AG09309 (cell line): Measurements from ENCODE around the gene ABHD10.

Source experiments
- DNase-seq: peaks from one replicate; pipeline ENCODE4 v3.0.0-alpha.2; 2010; ENCODE audit warnings: low read depth
- H3K4me3 ChIP-seq: 2 replicates; pipeline ENCODE4 v1.5.1; 2011; ENCODE audit warnings: mild to moderate bottlenecking, low read depth, low read length, moderate library complexity; ENCODE audit not compliant: control insufficient read depth
- TF ChIP-seq, protein P1 (sequence below): IDR thresholded peaks from 2 replicates; pipeline ENCODE4 v1.5.1; 2011; ENCODE audit warnings: mild to moderate bottlenecking, low read depth, low read length, inconsistent platforms; ENCODE audit not compliant: insufficient read depth, control insufficient read depth; ENCODE audit errors: missing control alignments

Gene ABHD10

DNA sequence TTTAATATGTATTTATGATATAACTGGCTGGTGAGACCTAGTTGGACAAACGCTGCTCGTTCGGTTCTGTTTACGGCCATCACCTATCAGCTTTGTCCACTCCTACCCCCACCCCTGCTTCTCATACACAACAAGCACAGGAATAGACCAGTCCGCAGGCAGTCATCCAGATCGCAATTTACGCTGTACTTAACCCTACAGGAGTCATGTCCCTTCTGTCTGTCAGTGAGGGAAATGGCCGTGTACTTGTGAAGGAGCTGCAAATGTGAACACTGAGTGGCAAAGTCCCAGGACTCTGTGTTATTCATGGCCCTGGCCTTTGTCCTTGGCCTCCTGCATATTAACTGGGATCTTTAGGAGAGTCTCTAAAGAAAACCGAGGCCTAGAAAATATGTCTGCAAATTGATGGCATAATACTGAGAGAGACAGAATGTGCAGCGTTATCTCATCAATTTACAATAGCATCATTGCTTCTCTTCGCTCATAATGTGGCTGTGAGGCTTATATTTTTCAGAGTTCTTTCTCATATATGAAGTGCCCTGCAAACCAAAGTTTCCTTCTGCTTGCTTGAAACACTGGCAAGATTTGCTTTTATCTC is 7.2 kb upstream of the ABHD10 start:
- TF ChIP-seq, protein P1, sequence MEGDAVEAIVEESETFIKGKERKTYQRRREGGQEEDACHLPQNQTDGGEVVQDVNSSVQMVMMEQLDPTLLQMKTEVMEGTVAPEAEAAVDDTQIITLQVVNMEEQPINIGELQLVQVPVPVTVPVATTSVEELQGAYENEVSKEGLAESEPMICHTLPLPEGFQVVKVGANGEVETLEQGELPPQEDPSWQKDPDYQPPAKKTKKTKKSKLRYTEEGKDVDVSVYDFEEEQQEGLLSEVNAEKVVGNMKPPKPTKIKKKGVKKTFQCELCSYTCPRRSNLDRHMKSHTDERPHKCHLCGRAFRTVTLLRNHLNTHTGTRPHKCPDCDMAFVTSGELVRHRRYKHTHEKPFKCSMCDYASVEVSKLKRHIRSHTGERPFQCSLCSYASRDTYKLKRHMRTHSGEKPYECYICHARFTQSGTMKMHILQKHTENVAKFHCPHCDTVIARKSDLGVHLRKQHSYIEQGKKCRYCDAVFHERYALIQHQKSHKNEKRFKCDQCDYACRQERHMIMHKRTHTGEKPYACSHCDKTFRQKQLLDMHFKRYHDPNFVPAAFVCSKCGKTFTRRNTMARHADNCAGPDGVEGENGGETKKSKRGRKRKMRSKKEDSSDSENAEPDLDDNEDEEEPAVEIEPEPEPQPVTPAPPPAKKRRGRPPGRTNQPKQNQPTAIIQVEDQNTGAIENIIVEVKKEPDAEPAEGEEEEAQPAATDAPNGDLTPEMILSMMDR = no peak
- H3K4me3 ChIP-seq = no peak overlapping the region
- no peak for DNase-seq

DNA sequence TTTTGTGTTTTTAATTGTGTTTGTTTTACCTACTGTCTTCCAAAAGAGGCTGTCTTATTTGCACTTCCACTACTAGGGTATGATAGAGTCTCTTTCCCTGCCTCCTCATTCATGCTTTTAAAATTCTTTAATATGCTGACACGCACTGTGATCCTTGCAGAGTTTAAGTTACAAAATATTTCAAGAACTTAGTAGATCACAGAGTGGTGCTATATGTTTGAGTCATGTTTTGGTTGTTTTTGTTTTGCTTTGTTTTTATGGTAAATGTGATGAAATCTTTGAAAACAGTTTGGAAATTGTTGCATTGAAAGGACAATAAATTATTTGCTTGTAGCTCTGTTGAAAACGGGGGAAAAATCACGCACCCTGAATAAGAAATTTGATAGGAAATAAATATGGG is 5.9 kb upstream of the ABHD10 start:
- TF ChIP-seq, protein P1 = no peak
- no peak for DNase-seq
- no peak overlapping the region for H3K4me3 ChIP-seq

DNA sequence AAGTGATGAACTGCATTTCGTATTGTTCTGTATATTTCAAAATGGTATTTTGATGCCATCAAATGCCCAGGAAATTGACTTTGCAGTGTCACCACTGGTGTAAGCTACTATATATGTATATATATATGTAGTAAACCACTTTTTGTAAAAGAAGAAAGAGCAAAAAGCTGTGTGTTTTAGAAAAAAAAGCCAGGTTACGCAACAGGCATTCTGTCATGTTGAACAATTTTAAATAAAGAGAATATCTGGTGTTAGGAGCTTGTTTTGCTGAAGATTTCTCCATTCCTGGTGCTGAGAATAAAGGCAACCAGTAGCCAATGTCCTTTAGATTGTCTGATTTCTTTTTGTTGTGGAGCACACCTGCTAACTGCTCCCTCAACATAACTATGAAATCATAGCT is 3.7 kb upstream of the ABHD10 start:
- DNase-seq = no peak
- TF ChIP-seq, protein P1 = no peak
- H3K4me3 ChIP-seq = no peak overlapping the region

DNA sequence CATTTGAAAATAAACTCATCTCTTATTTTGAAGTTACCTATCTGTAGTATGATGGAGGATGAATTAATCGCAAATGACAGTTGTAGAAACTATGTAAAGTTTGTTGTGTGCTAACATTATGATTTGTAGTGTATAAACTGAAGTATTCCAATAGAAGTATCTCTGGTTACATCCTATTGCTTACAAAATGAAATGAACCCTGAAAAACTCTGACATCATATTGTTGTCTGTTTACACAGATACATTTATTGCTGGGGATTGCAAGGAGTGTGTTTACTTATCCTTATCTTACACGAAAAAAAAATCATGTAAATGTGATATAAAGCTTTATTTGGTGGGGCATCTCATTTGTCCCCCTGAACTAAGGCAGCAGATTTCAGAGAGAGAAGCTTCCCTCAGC is 2.6 kb upstream of the ABHD10 start:
- DNase-seq = no peak
- H3K4me3 ChIP-seq = no peak overlapping the region
- TF ChIP-seq, protein P1 = no peak

DNA sequence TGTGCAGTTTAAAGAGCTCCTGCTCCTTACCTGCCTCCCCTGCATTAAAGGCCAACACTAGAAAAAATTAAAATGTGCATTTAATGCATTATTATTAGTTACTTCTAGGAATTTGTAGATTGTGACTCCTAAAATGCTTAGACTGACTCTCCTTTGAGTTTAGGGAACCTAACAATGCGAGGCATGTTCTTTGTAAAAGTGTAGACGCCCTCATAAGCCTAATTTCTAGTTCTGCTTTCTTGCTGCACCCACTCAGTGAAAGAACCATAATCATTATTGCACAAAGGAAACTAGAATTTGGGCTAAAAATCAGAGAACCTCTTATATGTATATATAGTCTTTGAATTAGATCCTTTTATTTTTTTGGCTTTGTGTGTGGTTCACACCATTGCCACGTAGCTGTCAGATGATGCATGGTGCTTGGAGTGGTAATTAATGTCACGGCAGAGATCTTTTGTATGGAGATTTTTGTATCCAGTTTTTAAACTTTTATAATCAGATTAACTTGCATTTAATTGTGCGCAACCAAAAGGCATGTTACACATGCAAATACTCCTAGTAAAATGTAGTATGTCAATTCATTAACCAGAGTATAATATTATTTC is 710 bp downstream of the ABHD10 start:
- DNase-seq = no peak
- TF ChIP-seq, protein P1 = no peak
- peak overlapping the region; percentile 99 for H3K4me3 ChIP-seq

DNA sequence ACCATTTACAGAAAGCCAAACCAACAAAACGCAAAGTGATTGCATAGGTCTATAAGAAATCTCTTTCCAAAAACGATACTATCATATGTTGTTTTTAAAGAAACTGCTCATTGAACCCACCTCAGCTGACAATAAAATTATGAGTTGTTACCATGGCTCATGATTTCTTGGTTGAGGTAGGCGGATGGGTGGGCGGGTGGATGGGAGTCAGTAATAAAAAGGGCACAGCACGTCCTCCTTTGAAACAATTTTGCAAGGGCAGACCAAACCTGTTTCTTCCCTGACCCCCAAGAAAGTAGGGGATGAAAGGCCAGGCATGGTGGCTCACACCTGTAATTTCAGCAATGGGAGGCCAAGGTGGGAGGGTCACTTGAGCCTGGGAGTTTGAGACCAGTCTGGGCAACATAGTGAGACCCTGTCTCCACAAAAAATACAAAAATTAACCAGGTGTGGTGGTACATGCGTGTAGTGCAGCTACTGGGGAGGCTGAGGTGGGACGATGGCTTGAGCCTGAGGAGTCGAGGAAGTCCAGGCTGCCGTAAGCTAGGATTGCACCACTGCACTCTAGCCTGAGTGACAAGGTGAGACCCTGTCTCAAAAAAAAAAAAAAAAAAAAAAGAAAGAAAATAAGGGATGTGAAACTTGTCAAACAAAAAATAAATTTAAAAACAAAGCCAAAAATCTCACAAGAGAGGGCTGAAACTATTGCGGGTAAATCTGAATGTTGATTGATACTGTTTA is 2.1 kb downstream of the ABHD10 start:
- TF ChIP-seq, protein P1 = no peak
- DNase-seq = no peak
- H3K4me3 ChIP-seq = no peak overlapping the region
